Measurements from ENCODE around the gene DHRS9.

- TF ChIP-seq CTCF (IDR thresholded peaks at IDR 0.05) (no peak), REST (IDR thresholded peaks at IDR 0.05; ENCODE audit: insufficient read depth in 1 of 2, low read depth in 2 of 2, low read length in 1 of 2) (no peak)
These were observed 31.0 kb upstream of the DHRS9 start for GRCh38 chr2:169038338-169038757.
